DOHH2 (cell line): ENCODE results near the gene UBE2S.
"Not testable (repeated sequence)": the region's sequence is repeated elsewhere in the genome, so short reads cannot be mapped to it uniquely, and the experiment has no call there.

Experiments used
- H3F3A ChIP-seq: fragments of 200-600 bp; sonication (generic), shearing (Covaris generic); 2 replicates; pipeline ENCODE4 v1.6.0; 2016; ENCODE audit warnings: antibody characterized with exemption, mild to moderate bottlenecking; ENCODE audit not compliant: control insufficient read depth, insufficient read depth
- H3K27ac ChIP-seq: fragments of 200-600 bp; sonication (generic); 2 replicates; pipeline ENCODE4 v1.5.1; 2014; ENCODE audit warnings: low read depth, mild to moderate bottlenecking, low read length, moderate library complexity
- H3K27me3 ChIP-seq: fragments of 200-600 bp; sonication (generic); 2 replicates; pipeline ENCODE4 v1.6.1; 2014; ENCODE audit warnings: mild to moderate bottlenecking, low read length, mixed read lengths; ENCODE audit not compliant: control insufficient read depth
- H3K36me3 ChIP-seq: fragments of 200-600 bp; sonication (generic); 2 replicates; pipeline ENCODE4 v1.6.1; 2014; ENCODE audit warnings: mild to moderate bottlenecking, low read length, moderate library complexity, mixed read lengths; ENCODE audit not compliant: control insufficient read depth
- H3K4me1 ChIP-seq: fragments of 200-600 bp; sonication (generic); 2 replicates; pipeline ENCODE4 v1.6.1; 2014; ENCODE audit warnings: mild to moderate bottlenecking, low read length, mixed read lengths; ENCODE audit not compliant: control insufficient read depth
- H3K4me2 ChIP-seq: fragments of 200-600 bp; sonication (generic); 2 replicates; pipeline ENCODE4 v1.6.0; 2014; ENCODE audit warnings: mild to moderate bottlenecking, low read length, moderate library complexity
- H3K4me3 ChIP-seq: fragments of 200-600 bp; sonication (generic); 2 replicates; pipeline ENCODE4 v1.5.1; 2014; ENCODE audit warnings: mild to moderate bottlenecking, low read length, mixed read lengths
- H3K79me2 ChIP-seq: fragments of 200-600 bp; sonication (generic); 2 replicates; pipeline ENCODE4 v1.6.1; 2014; ENCODE audit warnings: mild to moderate bottlenecking, low read length, mixed read lengths; ENCODE audit not compliant: control insufficient read depth
- H3K9me2 ChIP-seq: fragments of 200-600 bp; sonication (generic); replicated peaks from 2 replicates; pipeline ENCODE4 v1.6.1; 2014; ENCODE audit warnings: mild to moderate bottlenecking, low read length, mixed read lengths; ENCODE audit not compliant: control insufficient read depth
- H3K9me3 ChIP-seq: fragments of 200-600 bp; sonication (generic); 2 replicates; pipeline ENCODE4 v1.6.1; 2014; ENCODE audit warnings: antibody characterized with exemption, low read length, mixed read lengths; ENCODE audit not compliant: control insufficient read depth, insufficient read depth
- H4K20me1 ChIP-seq: fragments of 200-600 bp; sonication (generic); 2 replicates; pipeline ENCODE4 v1.6.0; 2014; ENCODE audit warnings: low read depth, mild to moderate bottlenecking, antibody characterized with exemption, low read length, moderate library complexity; ENCODE audit not compliant: control insufficient read depth, insufficient read depth
- EZH2phosphoT487 ChIP-seq: fragments of 200-600 bp; sonication (generic); IDR thresholded peaks from 2 replicates; pipeline ENCODE4 v1.6.1; 2017; ENCODE audit warnings: borderline replicate concordance, mild to moderate bottlenecking, antibody characterized with exemption, low read length, moderate library complexity, mixed read lengths
- TF ChIP-seq, protein P1 (sequence below): fragments of 200-600 bp; sonication (generic); IDR thresholded peaks from one replicate; pipeline ENCODE4 v1.5.1; 2014; ENCODE audit warnings: antibody characterized with exemption, mild to moderate bottlenecking, low read depth, low read length; ENCODE audit not compliant: poor library complexity, severe bottlenecking

The UBE2S gene

DNA sequence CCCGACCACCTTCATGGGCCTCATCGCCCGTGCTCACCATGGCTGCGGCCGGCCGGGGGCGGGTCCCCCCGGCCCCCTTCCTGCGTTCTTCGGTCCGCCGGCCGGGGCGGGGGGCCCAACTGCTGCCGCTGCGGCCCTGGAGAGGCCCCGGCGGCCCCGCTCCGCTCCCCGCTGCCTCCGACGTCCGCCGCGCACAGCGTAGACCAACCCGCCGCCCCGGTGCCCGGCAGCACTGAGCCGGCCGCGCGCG, at the start of gene UBE2S:
TSS of gene UBE2S (minus strand) at position 239 of the 250 bp plus-strand sequence. CDS start at position 40, 199 bp downstream.
- not testable (repeated sequence) for H3K9me2 ChIP-seq, H3K27me3 ChIP-seq, H3K9me3 ChIP-seq
- Histone ChIP-seq H3K27ac (peak within 1 kb of the TSS; percentile 97), H3K4me3 (peak within 1 kb of the TSS; percentile 89), H3K36me3 (peaks cover 53% of the 10 kb centered on the region), H3K4me1 (peaks cover 27% of the 10 kb centered on the region), H3F3A (peaks cover 31% of the 10 kb centered on the region), H4K20me1 (peaks cover 29% of the 10 kb centered on the region), H3K79me2 (peaks cover 41% of the 10 kb centered on the region), H3K4me2 (peak within 1 kb of the TSS; percentile 96)

DNA sequence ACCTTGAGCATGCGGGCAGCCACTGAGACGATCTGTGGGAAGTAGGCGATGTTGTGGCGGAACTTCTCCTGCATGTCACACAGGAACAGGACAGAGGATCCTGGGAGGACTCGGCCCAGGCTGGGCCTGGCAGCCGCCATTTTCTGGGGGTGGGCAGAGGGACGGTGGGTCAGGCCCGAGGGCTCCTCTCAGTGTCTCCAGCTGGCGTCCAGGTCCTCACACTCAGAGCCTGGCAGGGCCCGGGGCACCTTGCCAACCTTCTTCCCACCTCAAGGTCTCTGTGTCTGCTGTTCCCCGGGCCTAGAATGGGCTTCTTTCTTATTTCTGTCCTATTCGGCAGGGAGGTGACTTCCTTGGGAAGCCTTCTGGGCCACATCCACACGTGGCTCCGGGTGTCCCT, 48.8 kb upstream of the UBE2S start:
- TF ChIP-seq EZH2phosphoT487 = no peak
- TF ChIP-seq, protein P1, sequence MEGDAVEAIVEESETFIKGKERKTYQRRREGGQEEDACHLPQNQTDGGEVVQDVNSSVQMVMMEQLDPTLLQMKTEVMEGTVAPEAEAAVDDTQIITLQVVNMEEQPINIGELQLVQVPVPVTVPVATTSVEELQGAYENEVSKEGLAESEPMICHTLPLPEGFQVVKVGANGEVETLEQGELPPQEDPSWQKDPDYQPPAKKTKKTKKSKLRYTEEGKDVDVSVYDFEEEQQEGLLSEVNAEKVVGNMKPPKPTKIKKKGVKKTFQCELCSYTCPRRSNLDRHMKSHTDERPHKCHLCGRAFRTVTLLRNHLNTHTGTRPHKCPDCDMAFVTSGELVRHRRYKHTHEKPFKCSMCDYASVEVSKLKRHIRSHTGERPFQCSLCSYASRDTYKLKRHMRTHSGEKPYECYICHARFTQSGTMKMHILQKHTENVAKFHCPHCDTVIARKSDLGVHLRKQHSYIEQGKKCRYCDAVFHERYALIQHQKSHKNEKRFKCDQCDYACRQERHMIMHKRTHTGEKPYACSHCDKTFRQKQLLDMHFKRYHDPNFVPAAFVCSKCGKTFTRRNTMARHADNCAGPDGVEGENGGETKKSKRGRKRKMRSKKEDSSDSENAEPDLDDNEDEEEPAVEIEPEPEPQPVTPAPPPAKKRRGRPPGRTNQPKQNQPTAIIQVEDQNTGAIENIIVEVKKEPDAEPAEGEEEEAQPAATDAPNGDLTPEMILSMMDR = no peak
- peaks cover 11% of the 10 kb centered on the region for H3K4me1 ChIP-seq
- no peak overlapping the region for H3K27ac ChIP-seq
- peaks cover 11% of the 10 kb centered on the region for H3F3A ChIP-seq
- H4K20me1 ChIP-seq = 0 out of 2 replicates have a peak, but pooled peaks cover 3% of the 10 kb centered on the region
- H3K79me2 ChIP-seq = peaks cover 16% of the 10 kb centered on the region
- no peaks in the 10 kb centered on the region for H3K36me3 ChIP-seq
- H3K4me2 ChIP-seq = no peak overlapping the region
- no peaks in the 10 kb centered on the region for H3K9me3 ChIP-seq
- H3K4me3 ChIP-seq = no peak overlapping the region
- peaks cover 8% of the 10 kb centered on the region for H3K27me3 ChIP-seq
- no peaks in the 10 kb centered on the region for H3K9me2 ChIP-seq

DNA sequence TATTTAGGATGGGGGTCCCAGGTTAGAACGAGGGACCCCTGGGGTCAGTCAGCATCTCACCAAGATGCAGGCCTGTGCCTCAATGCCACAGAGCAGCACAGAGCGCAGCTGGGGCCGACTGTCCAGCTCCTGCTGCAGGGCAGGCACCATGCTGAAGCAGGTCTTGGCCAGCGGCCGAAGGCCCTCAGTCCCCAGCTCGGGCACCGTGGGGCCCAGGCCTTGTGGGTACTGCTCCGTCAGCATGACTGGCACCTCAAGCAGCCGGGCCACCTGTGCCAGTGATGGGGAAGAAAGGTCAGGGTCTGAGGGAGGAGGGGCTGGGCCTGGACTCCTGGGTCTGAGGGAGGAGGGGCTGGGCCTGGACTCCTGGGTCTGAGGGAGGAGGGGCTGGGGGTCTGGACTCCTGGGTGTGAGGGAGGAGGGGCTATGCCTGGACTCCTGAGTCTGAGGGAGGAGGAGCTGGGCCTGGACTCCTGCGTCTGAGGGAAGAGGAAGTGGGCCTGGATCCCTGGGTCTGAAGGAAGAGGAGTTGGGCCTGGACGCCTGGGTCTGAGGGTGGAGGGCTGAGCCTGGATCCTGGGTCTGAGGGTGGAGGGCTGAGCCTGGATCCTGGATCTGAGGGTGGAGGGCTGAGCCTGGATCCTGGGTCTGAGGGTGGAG, 48.1 kb upstream of the UBE2S start:
- no peak overlapping the region for H3K4me2 ChIP-seq
- no peaks in the 10 kb centered on the region for H3K36me3 ChIP-seq
- peaks cover 5% of the 10 kb centered on the region for H3K4me1 ChIP-seq
- H3F3A ChIP-seq = peaks cover 9% of the 10 kb centered on the region
- H4K20me1 ChIP-seq = 0 out of 2 replicates have a peak, but pooled peaks cover 2% of the 10 kb centered on the region
- TF ChIP-seq, protein P1 = no peak
- no peak for TF ChIP-seq EZH2phosphoT487
- peaks cover 9% of the 10 kb centered on the region for H3K27me3 ChIP-seq
- no peaks in the 10 kb centered on the region for H3K9me2 ChIP-seq
- no peak overlapping the region for H3K27ac ChIP-seq
- H3K4me3 ChIP-seq = no peak overlapping the region
- peaks cover 10% of the 10 kb centered on the region for H3K79me2 ChIP-seq
- H3K9me3 ChIP-seq = no peaks in the 10 kb centered on the region

DNA sequence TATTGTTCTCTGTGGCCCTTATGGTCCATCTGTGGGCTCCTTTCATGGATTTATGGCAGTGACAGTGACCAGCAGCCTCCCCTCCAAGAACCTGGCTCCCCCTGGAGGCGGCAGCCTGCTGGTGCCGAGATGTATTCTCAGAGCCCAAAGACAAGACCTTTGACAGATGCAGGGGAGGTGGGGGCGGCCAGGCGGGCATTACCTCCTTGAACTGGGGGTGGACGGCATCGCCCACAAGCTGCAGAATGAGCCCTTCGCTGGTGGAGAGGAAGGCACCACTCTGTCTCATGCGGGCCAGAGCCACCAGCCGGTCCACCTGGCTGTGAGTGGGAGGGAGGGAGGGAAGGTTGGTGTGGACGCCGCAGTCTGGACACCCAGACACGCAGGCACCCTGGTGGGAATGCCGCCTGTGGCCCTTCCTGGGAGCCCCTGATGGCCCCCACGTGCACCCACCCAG, 47.2 kb upstream of the UBE2S start:
- no peaks in the 10 kb centered on the region for H3K9me3 ChIP-seq
- H3F3A ChIP-seq = peaks cover under 1% of the 10 kb centered on the region
- H3K4me2 ChIP-seq = no peak overlapping the region
- TF ChIP-seq, protein P1 = peak; percentile 84
- TF ChIP-seq EZH2phosphoT487 = no peak
- H3K9me2 ChIP-seq = no peaks in the 10 kb centered on the region
- no peak overlapping the region for H3K27ac ChIP-seq
- no peak overlapping the region for H3K4me3 ChIP-seq
- peaks cover 9% of the 10 kb centered on the region for H3K27me3 ChIP-seq
- no peaks in the 10 kb centered on the region for H4K20me1 ChIP-seq
- H3K79me2 ChIP-seq = peaks cover 5% of the 10 kb centered on the region
- 0 out of 2 replicates have a peak, but pooled peaks cover 3% of the 10 kb centered on the region for H3K4me1 ChIP-seq
- H3K36me3 ChIP-seq = no peaks in the 10 kb centered on the region
